ENCODE data around the gene MYO5A. TPM values are rescaled to one million over a fixed set of nuclear protein-coding genes. Genes with fewer than 3 reads are reported as not detected.
"Not testable (repeated sequence)": the region's sequence is repeated elsewhere in the genome, so short reads cannot be mapped to it uniquely, and the experiment has no call there.

Gene MYO5A
- total RNA-seq, 1 experiment from 2014 or later, result 14.5 TPM

- Histone ChIP-seq H3K9me3 (no peaks in the 10 kb centered on the region), H3K27me3 (peaks cover 3% of the 10 kb centered on the region), H3K36me3 (no peaks in the 10 kb centered on the region), H3K4me3 (no peak overlapping the region)
- no peak for DNase-seq
Observed at GRCh38 chr15:52288986-52289385, 239.7 kb downstream of the MYO5A start.

- no peaks in the 10 kb centered on the region; the same call in 1 of the 2 replicates for H3K27me3 ChIP-seq
- DNase-seq, result peak; percentile 35
- no peak overlapping the region for H3K4me3 ChIP-seq
- no peaks in the 10 kb centered on the region for H3K36me3 ChIP-seq
- H3K9me3 ChIP-seq, result no peaks in the 10 kb centered on the region
Observed at GRCh38 chr15:52288051-52288942, 240.4 kb downstream of the MYO5A start.

- no peak overlapping the region for H3K4me3 ChIP-seq
- H3K9me3 ChIP-seq, result no peaks in the 10 kb centered on the region
- H3K36me3 ChIP-seq, result no peaks in the 10 kb centered on the region
- no peaks in the 10 kb centered on the region for H3K27me3 ChIP-seq
- no peak for DNase-seq
Observed at GRCh38 chr15:52287114-52287513, 241.6 kb downstream of the MYO5A start.

- not testable (repeated sequence) for H3K36me3 ChIP-seq
Observed at GRCh38 chr15:52285941-52286340, 242.7 kb downstream of the MYO5A start.

GRCh38 chr15:52284164-52284563, 244.5 kb downstream of the MYO5A start:
- Histone ChIP-seq H3K9me3 (no peaks in the 10 kb centered on the region), H3K36me3 (no peaks in the 10 kb centered on the region), H3K27me3 (no peaks in the 10 kb centered on the region), H3K4me3 (no peak overlapping the region)
- no peak for DNase-seq

More at GRCh38 chr15:52285941-52286340, 242.7 kb downstream of the MYO5A start:
- not testable (repeated sequence) for H3K27me3 ChIP-seq, H3K9me3 ChIP-seq, DNase-seq
- H3K4me3 ChIP-seq, result peak overlapping the region; percentile 27; the same call in 1 of the 2 replicates

GRCh38 chr15:52283281-52283680, 245.4 kb downstream of the MYO5A start:
- Histone ChIP-seq H3K36me3 (no peaks in the 10 kb centered on the region), H3K27me3 (no peaks in the 10 kb centered on the region), H3K9me3 (no peaks in the 10 kb centered on the region), H3K4me3 (no peak overlapping the region)
- DNase-seq, result no peak

- Histone ChIP-seq H3K4me3 (no peak overlapping the region), H3K27me3 (no peaks in the 10 kb centered on the region), H3K36me3 (no peaks in the 10 kb centered on the region), H3K9me3 (no peaks in the 10 kb centered on the region)
- DNase-seq, result no peak
Observed at GRCh38 chr15:52282418-52282817, 246.3 kb downstream of the MYO5A start.

GRCh38 chr15:52281085-52282035, 247.3 kb downstream of the MYO5A start:
- DNase-seq, result no peak
- Histone ChIP-seq H3K27me3 (no peaks in the 10 kb centered on the region), H3K36me3 (no peaks in the 10 kb centered on the region), H3K4me3 (no peak overlapping the region), H3K9me3 (no peaks in the 10 kb centered on the region)

GRCh38 chr15:52280326-52281084, 248.2 kb downstream of the MYO5A start:
- Histone ChIP-seq H3K9me3 (no peaks in the 10 kb centered on the region), H3K27me3 (no peaks in the 10 kb centered on the region), H3K36me3 (no peaks in the 10 kb centered on the region), H3K4me3 (no peak overlapping the region)
- DNase-seq, result no peak

- no peaks in the 10 kb centered on the region for H3K27me3 ChIP-seq
- no peak for DNase-seq
- no peak overlapping the region for H3K4me3 ChIP-seq
- H3K36me3 ChIP-seq, result no peaks in the 10 kb centered on the region
- no peaks in the 10 kb centered on the region for H3K9me3 ChIP-seq
Observed at GRCh38 chr15:52278636-52279367, 249.9 kb downstream of the MYO5A start.

GRCh38 chr15:52278135-52278534, 250.5 kb downstream of the MYO5A start:
- H3K27me3 ChIP-seq, result no peaks in the 10 kb centered on the region
- no peaks in the 10 kb centered on the region for H3K9me3 ChIP-seq
- DNase-seq, result no peak
- H3K36me3 ChIP-seq, result no peaks in the 10 kb centered on the region
- H3K4me3 ChIP-seq, result no peak overlapping the region

- Histone ChIP-seq H3K4me3 (no peak overlapping the region), H3K36me3 (no peaks in the 10 kb centered on the region), H3K9me3 (no peaks in the 10 kb centered on the region), H3K27me3 (no peaks in the 10 kb centered on the region; the same call in 1 of the 2 replicates)
- DNase-seq, result no peak
Observed at GRCh38 chr15:52277575-52277974, 251.1 kb downstream of the MYO5A start.

GRCh38 chr15:52276256-52276770, 252.4 kb downstream of the MYO5A start:
- DNase-seq, result no peak
- Histone ChIP-seq H3K27me3 (no peaks in the 10 kb centered on the region; the same call in 1 of the 2 replicates), H3K4me3 (no peak overlapping the region), H3K9me3 (no peaks in the 10 kb centered on the region), H3K36me3 (no peaks in the 10 kb centered on the region)

GRCh38 chr15:52263563-52264282, 265.0 kb downstream of the MYO5A start:
- H3K9me3 ChIP-seq, result no peaks in the 10 kb centered on the region
- H3K36me3 ChIP-seq, result no peaks in the 10 kb centered on the region
- peaks cover under 1% of the 10 kb centered on the region; the same call in 1 of the 2 replicates for H3K27me3 ChIP-seq
- no peak overlapping the region for H3K4me3 ChIP-seq
- no peak for DNase-seq

- Histone ChIP-seq H3K4me3 (no peak overlapping the region), H3K27me3 (no peaks in the 10 kb centered on the region), H3K9me3 (no peaks in the 10 kb centered on the region), H3K36me3 (no peaks in the 10 kb centered on the region)
- no peak for DNase-seq
Observed at GRCh38 chr15:52262364-52262763, 266.3 kb downstream of the MYO5A start.
